B cell (primary cell): ENCODE data around the gene TCAP. TPM values are rescaled to one million over a fixed set of nuclear protein-coding genes. Genes with fewer than 3 reads are reported as not detected.

Experiments
- ATAC-seq: fragments of 200-7000 bp; cut with Tn5 transposase; one replicate; pipeline ENCODE4 v1.10.0; 2021; ENCODE audit warnings: low read depth, mild to moderate bottlenecking, moderate number of reproducible peaks, moderate library complexity
- CTCF ChIA-PET: fragments of 350-600 bp; sonication (Branson Sonifier 250); formaldehyde crosslinking; loops from one replicate; lab custom pipeline; 2021; ENCODE audit warnings: antibody characterized with exemption, inconsistent platforms; lab: Charles Lee
- POLR2A ChIA-PET: fragments of 350-600 bp; sonication (Branson Sonifier 250); formaldehyde crosslinking; loops from one replicate; lab custom pipeline; 2021; ENCODE audit warnings: antibody characterized with exemption; lab: Charles Lee
- DNase-seq: peaks from one replicate; pipeline ENCODE4 v3.0.0; 2013
- H2AFZ ChIP-seq: 2 replicates; pipeline ENCODE4 v1.6.1; 2012; ENCODE audit warnings: mild to moderate bottlenecking, low read depth, low read length; ENCODE audit not compliant: insufficient read depth, poor library complexity, severe bottlenecking
- H3K27ac ChIP-seq, 2 donors: 1 replicate in 1 of 2; 2 replicates in 1 of 2; pipeline ENCODE4 v1.5.1; 2012 to 2013; ENCODE audit warnings: low read length in 2 of 2, mild to moderate bottlenecking in 2 of 2, moderate library complexity in 1 of 2
- H3K27me3 ChIP-seq, 4 experiments: fragments of 200-600 bp in 1 of 4; sonication (generic) in 1 of 4; replicated peaks in 1 of 4; 1 replicate in 2 of 4; 2 replicates in 2 of 4; pipeline versions ENCODE4 v1.6.1 to v1.7.0; 2013 to 2016; ENCODE audit warnings: low read length in 3 of 4, mild to moderate bottlenecking in 2 of 4, mixed read lengths in 1 of 4, moderate library complexity in 1 of 4; ENCODE audit not compliant: insufficient read depth in 4 of 4, control insufficient read depth in 3 of 4; ENCODE audit errors: control extremely low read depth in 1 of 4
- H3K36me3 ChIP-seq, 2 experiments: replicated peaks in 1 of 2; 1 replicate in 1 of 2; 2 replicates in 1 of 2; pipeline versions ENCODE4 v1.6.1 to v1.7.1; 2013; ENCODE audit warnings: low read length in 1 of 2; ENCODE audit not compliant: insufficient read depth in 2 of 2, control insufficient read depth in 1 of 2; ENCODE audit errors: control extremely low read depth in 1 of 2, extremely low read depth in 1 of 2
- H3K4me1 ChIP-seq, 2 donors: fragments of 200-600 bp in 1 of 2; sonication (generic) in 1 of 2; 1 replicate in 1 of 2; 2 replicates in 1 of 2; pipeline versions ENCODE4 v1.5.1 to v1.6.1; 2013 to 2017; ENCODE audit warnings: low read length in 2 of 2; ENCODE audit not compliant: control insufficient read depth in 2 of 2, insufficient read depth in 2 of 2
- H3K4me2 ChIP-seq: replicated peaks from 2 replicates; pipeline ENCODE3; 2012; ENCODE audit warnings: mild to moderate bottlenecking, low read depth, low read length; ENCODE audit not compliant: poor library complexity, severe bottlenecking
- H3K4me3 ChIP-seq, 5 experiments: fragments of 200-600 bp in 1 of 5; sonication (generic) in 1 of 5; 1 replicate in 3 of 5; 2 replicates in 2 of 5; pipeline versions ENCODE4 v1.5.1 to v1.7.0; 2011 to 2016; ENCODE audit warnings: low read length in 4 of 5, mild to moderate bottlenecking in 4 of 5, low read depth in 2 of 5, control low read depth in 1 of 5, moderate library complexity in 1 of 5; ENCODE audit not compliant: insufficient read depth in 1 of 5; ENCODE audit errors: control extremely low read depth in 1 of 5, extremely low read depth in 1 of 5
- H3K79me2 ChIP-seq: fragments of 200-600 bp; sonication (generic); one replicate; pipeline ENCODE4 v1.6.0; 2016; ENCODE audit warnings: low read length; ENCODE audit not compliant: control insufficient read depth, insufficient read depth
- H3K9ac ChIP-seq: fragments of 200-600 bp; sonication (generic); 2 replicates; pipeline ENCODE4 v1.6.1; 2017; ENCODE audit warnings: mild to moderate bottlenecking, low read length, moderate library complexity
- H3K9me3 ChIP-seq, 3 donors: one replicate each; pipeline versions ENCODE4 v1.6.1 to v1.7.1; 2013; ENCODE audit warnings: low read length in 2 of 3; ENCODE audit not compliant: control insufficient read depth in 2 of 3, insufficient read depth in 1 of 3; ENCODE audit errors: control extremely low read depth in 1 of 3
- H4K20me1 ChIP-seq: 2 replicates; pipeline ENCODE4 v1.6.0; 2012; ENCODE audit warnings: mild to moderate bottlenecking, low read length; ENCODE audit not compliant: insufficient read depth, control insufficient read depth, poor library complexity, severe bottlenecking
- H3K27ac Mint-ChIP-seq: one replicate; pipeline ENCODE4 v1.8.0; 2021; ENCODE audit warnings: mixed read lengths
- H3K27me3 Mint-ChIP-seq: one replicate; pipeline ENCODE4 v1.8.0; 2021; ENCODE audit warnings: mixed read lengths
- H3K4me1 Mint-ChIP-seq: one replicate; pipeline ENCODE4 v1.8.0; 2021; ENCODE audit warnings: mixed read lengths
- H3K4me3 Mint-ChIP-seq: one replicate; pipeline ENCODE4 v1.8.0; 2021; ENCODE audit warnings: mixed read lengths
- H3K9me3 Mint-ChIP-seq: one replicate; pipeline ENCODE4 v1.8.0; 2022; ENCODE audit warnings: mixed read lengths; ENCODE audit not compliant: insufficient read depth
- EZH2 ChIP-seq: IDR thresholded peaks from 2 replicates; pipeline ENCODE4 v1.6.1; 2012; ENCODE audit warnings: borderline replicate concordance, low read depth, mild to moderate bottlenecking, moderate library complexity, low read length; ENCODE audit not compliant: insufficient read depth, poor library complexity, severe bottlenecking
- WGBS: methylation state at CpG from one replicate; pipeline ENCODE4 v1.1.5; 2013; ENCODE audit warnings: missing lambda C conversion rate; ENCODE audit not compliant: insufficient coverage; 5-methylcytosine and 5-hydroxymethylcytosine counted together
- intact Hi-C: fragments of 100-400 bp; cut with micrococcal nuclease; formaldehyde crosslinking; loops from one replicate; pipeline ENCODE4 v1.10.0; 2022
- polyA plus RNA-seq: library from polyadenylated mRNA; depleted of rRNA; stranded (reverse); fragments of >200 nt; gene quantifications from 2 replicates; pipeline ENCODE4 v1.2.3, GENCODE V29; 2012
- total RNA-seq, 2 donors: library from RNA; stranded (reverse); fragments of 120-200 nt in 1 of 2; gene quantifications; 1 replicate in 1 of 2; 2 replicates in 1 of 2; pipeline versions ENCODE4 v1.2.3 to v1.2.4, GENCODE V29; 2013 to 2022
- TF ChIP-seq, protein P1 (sequence below): fragments of 200-600 bp; IDR thresholded peaks from one replicate; pipeline ENCODE4 v1.8.0; 2022; ENCODE audit warnings: antibody characterized with exemption, mild to moderate bottlenecking

Gene TCAP
- total and polyA plus RNA-seq, 2 donors (not counting 1 experiment from before 2014, with no cell fraction given): 3.8 to 5.1 TPM

DNA sequence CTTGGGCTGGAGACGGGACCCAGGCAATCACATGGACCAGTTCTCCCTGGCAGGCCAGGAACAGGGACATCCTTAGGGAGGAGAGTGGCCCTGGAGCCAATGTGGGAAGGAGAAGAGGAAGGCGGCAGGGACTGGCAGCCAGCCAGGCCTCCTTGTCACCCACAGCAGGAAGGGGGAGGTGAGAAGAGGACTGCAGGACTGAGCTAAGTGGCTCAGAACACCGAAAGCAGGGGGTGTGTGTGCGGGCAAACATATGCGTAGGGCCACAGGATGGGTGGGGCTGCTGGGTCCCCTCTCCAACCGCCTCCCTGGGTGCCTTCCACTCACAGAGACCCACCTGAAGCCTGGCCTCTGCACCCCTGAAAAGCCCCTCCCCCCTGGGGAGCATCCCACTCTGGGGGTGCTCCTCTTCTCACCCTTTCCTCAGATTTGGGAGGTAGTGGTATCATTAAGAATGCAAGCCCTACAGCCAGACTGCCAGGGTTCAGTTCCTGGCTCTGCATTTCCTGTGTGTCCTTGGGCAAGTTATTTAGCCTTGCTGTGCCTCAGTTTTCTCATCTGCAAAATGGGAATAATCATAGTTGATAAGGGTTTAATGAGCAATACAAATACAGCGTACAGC, 11.2 kb downstream of the TCAP start:
- peak overlapping the region; percentile 41 for H2AFZ ChIP-seq
- TF ChIP-seq, protein P1, sequence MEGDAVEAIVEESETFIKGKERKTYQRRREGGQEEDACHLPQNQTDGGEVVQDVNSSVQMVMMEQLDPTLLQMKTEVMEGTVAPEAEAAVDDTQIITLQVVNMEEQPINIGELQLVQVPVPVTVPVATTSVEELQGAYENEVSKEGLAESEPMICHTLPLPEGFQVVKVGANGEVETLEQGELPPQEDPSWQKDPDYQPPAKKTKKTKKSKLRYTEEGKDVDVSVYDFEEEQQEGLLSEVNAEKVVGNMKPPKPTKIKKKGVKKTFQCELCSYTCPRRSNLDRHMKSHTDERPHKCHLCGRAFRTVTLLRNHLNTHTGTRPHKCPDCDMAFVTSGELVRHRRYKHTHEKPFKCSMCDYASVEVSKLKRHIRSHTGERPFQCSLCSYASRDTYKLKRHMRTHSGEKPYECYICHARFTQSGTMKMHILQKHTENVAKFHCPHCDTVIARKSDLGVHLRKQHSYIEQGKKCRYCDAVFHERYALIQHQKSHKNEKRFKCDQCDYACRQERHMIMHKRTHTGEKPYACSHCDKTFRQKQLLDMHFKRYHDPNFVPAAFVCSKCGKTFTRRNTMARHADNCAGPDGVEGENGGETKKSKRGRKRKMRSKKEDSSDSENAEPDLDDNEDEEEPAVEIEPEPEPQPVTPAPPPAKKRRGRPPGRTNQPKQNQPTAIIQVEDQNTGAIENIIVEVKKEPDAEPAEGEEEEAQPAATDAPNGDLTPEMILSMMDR: no peak
- no peak for TF ChIP-seq EZH2
- Mint-ChIP-seq H3K4me1 (peaks cover 85% of the 10 kb centered on the region), H3K27me3 (no peaks in the 10 kb centered on the region), H3K9me3 (no peaks in the 10 kb centered on the region), H3K4me3 (peak overlapping the region; percentile 68), H3K27ac (peak overlapping the region; percentile 98)
- POLR2A ChIA-PET: interaction anchor here (0.5 to 2.8 kb wide), 5 partner anchors 11 to 54 kb away, joined by 3 to 14 read pairs (median 8); partner anchors contain the start of genes MIEN1, PGAP3 and TCAP
- peaks cover 79 to 96% of the 10 kb centered on the region in 2 donors for H3K4me1 ChIP-seq
- CTCF ChIA-PET: interaction anchor here (1.0 to 7.6 kb wide), 10 partner anchors 6 to 197 kb away, joined by 4 to 48 read pairs (median 6); partner anchors contain the start of genes PGAP3 and PNMT
- H4K20me1 ChIP-seq: no peaks in the 10 kb centered on the region
- no peaks in the 10 kb centered on the region for H3K79me2 ChIP-seq
- intact Hi-C loops: loop anchor here (5.0 kb wide), 1 partner anchor 76 kb away; no protein-coding TSS in a partner anchor
- H3K9me3 ChIP-seq: peaks cover 0 to 3% (median 0%) of the 10 kb centered on the region in 3 donors
- DNase-seq (peak; percentile 69), ATAC-seq (peak; percentile 61)
- WGBS: 39% methylated on average over 3 of the region's 7 CpGs
- peak overlapping the region; percentile 65 to 94 for H3K27ac ChIP-seq
- H3K36me3 ChIP-seq: peaks cover 0 to 5% of the 10 kb centered on the region in 2 experiments
- no peak overlapping the region for H3K4me3 ChIP-seq
- peak overlapping the region; percentile 59 for H3K4me2 ChIP-seq
- H3K9ac ChIP-seq: no peak overlapping the region
- H3K27me3 ChIP-seq: peaks cover 0 to 3% (median 0%) of the 10 kb centered on the region in 4 experiments

DNA sequence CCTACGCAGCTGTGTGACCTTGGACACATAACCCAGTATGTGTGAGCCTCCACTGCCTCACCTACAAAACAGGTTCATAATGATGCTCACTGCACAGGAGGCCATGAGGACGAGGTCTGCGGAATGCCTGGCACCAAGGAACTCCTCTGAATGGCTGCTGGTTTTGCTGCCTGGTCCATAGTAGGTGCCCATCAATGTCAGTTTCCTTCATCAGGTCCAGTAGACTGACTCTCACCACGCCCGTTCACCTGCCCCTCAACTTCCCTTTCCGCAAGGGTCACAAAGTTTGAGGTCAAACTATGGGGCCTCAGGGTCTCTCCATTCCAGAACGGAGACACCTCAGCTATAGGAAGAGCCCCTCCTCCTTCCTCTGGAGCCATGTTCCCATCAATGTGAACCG, 11.9 kb downstream of the TCAP start:
- Histone ChIP-seq H3K9ac (no peak overlapping the region), H3K79me2 (no peaks in the 10 kb centered on the region), H3K4me2 (peak overlapping the region; percentile 59), H2AFZ (no peak overlapping the region), H3K4me1 (peaks cover 75 to 88% of the 10 kb centered on the region in 2 donors), H4K20me1 (no peaks in the 10 kb centered on the region), H3K9me3 (peaks cover 0 to 3% (median 0%) of the 10 kb centered on the region in 3 donors), H3K27ac (peak overlapping the region; percentile 65 to 94), H3K36me3 (peaks cover 0 to 5% of the 10 kb centered on the region in 2 experiments), H3K4me3 (no peak overlapping the region), H3K27me3 (no peaks in the 10 kb centered on the region)
- intact Hi-C loops: loop anchor here (5.0 kb wide), 1 partner anchor 75 kb away; no protein-coding TSS in a partner anchor
- TF ChIP-seq EZH2: no peak
- TF ChIP-seq, protein P1: no peak
- Mint-ChIP-seq H3K4me3 (peak overlapping the region; percentile 68), H3K4me1 (peaks cover 81% of the 10 kb centered on the region), H3K27me3 (no peaks in the 10 kb centered on the region), H3K27ac (peak overlapping the region; percentile 98), H3K9me3 (no peaks in the 10 kb centered on the region)
- CTCF ChIA-PET: interaction anchor here (1.3 to 7.6 kb wide), 7 partner anchors 7 to 55 kb away, joined by 4 to 48 read pairs (median 14); partner anchors contain the start of gene PNMT
- POLR2A ChIA-PET: interaction anchor here (2.0 to 3.6 kb wide), 3 partner anchors 10 to 53 kb away, joined by 7 to 11 read pairs (median 8); partner anchors contain the start of genes MIEN1 and PGAP3
- ATAC-seq (no peak), DNase-seq (no peak)
- 72% methylated on average over 5 of the region's 8 CpGs for WGBS
